CD4-positive, alpha-beta T cell treated with Interleukin-15 for 4 hours (primary cell): ENCODE data around the gene SHC1.

Experiments used
- DNase-seq: peaks from one replicate; pipeline ENCODE4 v3.0.0-alpha.2; 2020; ENCODE audit warnings: low spot score

SHC1 gene

GRCh38 chr1:154973344-154974101 is 3.0 kb upstream of the SHC1 start:
- peak; percentile 92 for DNase-seq

- no peak for DNase-seq
Observed at GRCh38 chr1:154972517-154973343, 2.2 kb upstream of the SHC1 start.

GRCh38 chr1:154972213-154972516 is 1.6 kb upstream of the SHC1 start:
- DNase-seq, result no peak

- DNase-seq, result no peak
Observed at GRCh38 chr1:154971341-154971998, 923 bp upstream of the SHC1 start.

GRCh38 chr1:154969860-154970452 is 591 bp downstream of the SHC1 start:
- no peak for DNase-seq

- DNase-seq, result no peak
Observed at GRCh38 chr1:154969246-154969645, 1.3 kb downstream of the SHC1 start.

GRCh38 chr1:154968731-154969130 is 1.8 kb downstream of the SHC1 start:
- DNase-seq, result no peak

- DNase-seq, result no peak
Observed at GRCh38 chr1:154967331-154967950, 3.1 kb downstream of the SHC1 start.

GRCh38 chr1:154966111-154966510 is 4.4 kb downstream of the SHC1 start:
- DNase-seq, result no peak

GRCh38 chr1:154964359-154964758 is 6.2 kb downstream of the SHC1 start:
- no peak for DNase-seq

- DNase-seq, result no peak
Observed at GRCh38 chr1:154963643-154964042, 6.9 kb downstream of the SHC1 start.

- no peak for DNase-seq
Observed at GRCh38 chr1:154962795-154963330, 7.7 kb downstream of the SHC1 start.

- DNase-seq, result no peak
Observed at GRCh38 chr1:154962156-154962749, 8.3 kb downstream of the SHC1 start.

GRCh38 chr1:154961207-154962155 is 9.1 kb downstream of the SHC1 start, which contains the start of gene PYGO2:
Gene PYGO2 (minus strand): TSS chr1:154961782. CDS start chr1:154961576, 206 bp downstream.
- DNase-seq, result peak; percentile 78

GRCh38 chr1:154960446-154961136 is 10.0 kb downstream of the SHC1 start:
- DNase-seq, result no peak

GRCh38 chr1:154959426-154959780 is 11.1 kb downstream of the SHC1 start:
- DNase-seq, result no peak

- no peak for DNase-seq
Observed at GRCh38 chr1:154958681-154959425, 11.7 kb downstream of the SHC1 start.

GRCh38 chr1:154958036-154958435 is 12.5 kb downstream of the SHC1 start:
- no peak for DNase-seq

GRCh38 chr1:154957091-154957657 is 13.4 kb downstream of the SHC1 start:
- no peak for DNase-seq
